GM18907 (cell line): ENCODE results near the gene LRP8.

Source experiments
- ATAC-seq: cut with Tn5 transposase; IDR thresholded peaks from one replicate; pipeline ENCODE4 v1.9.1; 2021; ENCODE audit warnings: mild to moderate bottlenecking, moderate library complexity; ENCODE audit not compliant: unreplicated experiment

LRP8 gene

DNA sequence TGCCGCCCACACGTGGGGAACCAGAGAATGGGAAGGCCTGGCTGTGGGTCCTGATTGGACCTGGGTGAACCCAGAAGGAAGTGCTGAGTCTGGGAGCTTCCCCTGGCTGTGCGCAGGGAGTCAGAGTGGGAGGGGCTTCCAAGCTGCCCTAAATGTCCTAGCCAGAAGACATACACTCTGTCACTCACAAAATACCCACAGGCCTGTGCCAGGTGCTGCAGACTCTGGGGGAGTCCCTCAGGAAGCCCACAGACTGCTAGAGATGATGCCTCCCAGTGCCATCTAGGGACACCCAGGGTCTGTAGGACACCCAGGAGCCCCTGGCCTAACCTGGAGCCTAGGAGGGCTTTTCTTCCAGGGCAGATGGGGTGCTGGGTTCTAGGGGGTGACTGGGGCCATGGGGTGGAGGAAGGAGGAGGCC, 33.7 kb upstream of the LRP8 start:
- ATAC-seq: no peak

DNA sequence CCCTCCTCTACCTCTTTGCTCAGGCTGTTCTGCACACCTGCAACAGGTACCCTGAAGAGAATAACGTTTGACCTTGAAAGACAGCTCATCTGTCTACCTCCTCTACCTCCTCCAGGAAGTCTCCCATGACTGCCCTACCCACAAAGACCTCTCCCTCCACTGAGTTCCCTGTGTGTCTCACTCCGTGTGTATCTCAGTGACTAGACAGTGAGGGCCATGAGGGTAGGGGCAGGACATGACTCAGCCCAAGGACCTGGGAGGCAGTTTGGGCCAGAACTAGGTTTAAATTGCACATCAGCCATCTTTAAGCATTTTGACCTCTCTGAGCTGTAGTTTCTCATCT, 32.0 kb upstream of the LRP8 start:
- ATAC-seq: no peak

DNA sequence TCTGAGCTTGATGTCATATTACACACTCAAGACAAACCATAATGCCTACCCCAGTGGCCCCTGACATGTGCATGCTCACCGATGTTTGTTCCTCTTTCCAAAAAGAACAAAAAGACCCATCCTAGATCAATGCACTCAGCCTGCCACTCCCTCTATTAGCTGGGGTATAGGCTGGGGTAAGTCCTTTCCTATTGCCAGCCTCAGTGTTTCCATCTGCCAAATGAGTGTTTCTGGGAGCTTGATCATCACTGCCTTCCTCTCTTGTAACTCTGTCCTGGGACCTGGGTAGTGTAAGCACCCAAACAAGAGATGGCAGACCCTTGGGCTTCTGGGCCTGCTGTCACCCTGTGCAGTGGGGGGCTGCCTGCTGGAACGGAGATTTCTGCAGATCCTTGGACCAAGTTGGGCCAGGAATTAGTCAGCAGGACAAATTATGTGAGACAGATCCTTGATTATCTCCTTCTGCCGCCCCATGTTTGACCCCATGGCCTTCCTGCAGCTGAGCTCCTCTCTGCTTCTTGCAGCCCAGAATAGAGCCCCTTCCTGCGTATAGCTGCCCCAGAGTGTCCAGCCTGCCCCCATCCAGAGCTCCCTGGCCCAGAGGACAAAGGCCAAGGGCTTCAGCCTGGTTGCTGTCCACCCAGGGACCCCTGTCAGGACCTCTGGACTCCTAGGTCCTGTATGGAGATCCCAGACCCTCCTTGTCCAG, 31.5 kb upstream of the LRP8 start:
- ATAC-seq: no peak

DNA sequence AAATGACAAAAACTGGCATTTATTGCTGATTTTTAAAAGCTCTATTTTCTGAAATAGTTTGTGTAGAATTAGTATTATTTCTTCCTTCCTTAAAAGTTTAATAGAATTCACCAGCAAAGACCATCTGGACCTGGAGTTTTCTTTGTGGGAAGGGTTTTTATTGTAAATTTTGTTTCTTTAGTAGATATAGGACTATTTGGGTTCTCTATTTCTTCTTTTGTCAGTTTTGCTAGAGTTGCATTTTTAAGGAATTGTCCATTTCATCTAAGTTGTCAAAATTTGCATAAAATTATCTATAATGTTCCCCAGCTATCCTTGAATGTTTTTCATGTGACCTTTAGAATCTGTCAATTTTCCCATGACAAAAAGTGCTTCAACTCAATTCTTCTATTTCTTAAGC, 28.8 kb upstream of the LRP8 start:
- no peak for ATAC-seq

DNA sequence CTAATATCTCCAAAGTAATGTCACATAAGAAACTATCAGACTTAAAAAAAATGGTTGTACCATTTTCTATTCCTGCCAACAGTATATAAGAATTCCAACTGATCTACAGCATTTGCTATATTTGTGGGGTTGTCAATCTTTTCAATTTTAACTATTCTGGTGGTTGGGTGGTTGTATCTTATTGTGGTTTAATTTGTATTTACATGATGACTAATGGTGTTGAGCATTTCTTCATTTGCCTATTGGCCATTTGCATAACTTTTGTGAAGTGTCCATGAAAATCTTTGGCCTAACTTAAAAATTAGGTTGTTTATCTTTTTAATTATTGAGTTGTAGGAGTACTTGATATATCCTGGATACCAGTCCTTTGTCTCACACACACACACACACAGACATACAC, 26.2 kb upstream of the LRP8 start:
- ATAC-seq: no peak

DNA sequence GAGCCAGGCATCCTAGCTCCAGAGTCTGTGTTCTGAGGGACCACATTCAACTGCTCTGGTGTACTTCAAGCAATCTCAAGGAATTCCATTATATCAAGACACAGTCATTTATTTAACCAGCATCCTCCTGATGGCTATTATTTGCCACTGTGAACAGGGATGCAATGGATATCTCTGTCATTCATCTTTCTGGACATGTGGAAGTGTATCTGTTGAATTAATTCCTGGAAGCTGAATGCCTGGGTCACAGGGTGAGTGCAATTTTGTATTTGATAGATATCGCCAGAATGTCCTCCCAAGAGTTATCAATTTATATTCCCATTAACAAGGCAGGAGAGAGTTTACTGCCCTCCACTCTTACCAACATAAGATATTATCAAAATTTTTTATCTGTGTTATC, 24.7 kb upstream of the LRP8 start:
- no peak for ATAC-seq

DNA sequence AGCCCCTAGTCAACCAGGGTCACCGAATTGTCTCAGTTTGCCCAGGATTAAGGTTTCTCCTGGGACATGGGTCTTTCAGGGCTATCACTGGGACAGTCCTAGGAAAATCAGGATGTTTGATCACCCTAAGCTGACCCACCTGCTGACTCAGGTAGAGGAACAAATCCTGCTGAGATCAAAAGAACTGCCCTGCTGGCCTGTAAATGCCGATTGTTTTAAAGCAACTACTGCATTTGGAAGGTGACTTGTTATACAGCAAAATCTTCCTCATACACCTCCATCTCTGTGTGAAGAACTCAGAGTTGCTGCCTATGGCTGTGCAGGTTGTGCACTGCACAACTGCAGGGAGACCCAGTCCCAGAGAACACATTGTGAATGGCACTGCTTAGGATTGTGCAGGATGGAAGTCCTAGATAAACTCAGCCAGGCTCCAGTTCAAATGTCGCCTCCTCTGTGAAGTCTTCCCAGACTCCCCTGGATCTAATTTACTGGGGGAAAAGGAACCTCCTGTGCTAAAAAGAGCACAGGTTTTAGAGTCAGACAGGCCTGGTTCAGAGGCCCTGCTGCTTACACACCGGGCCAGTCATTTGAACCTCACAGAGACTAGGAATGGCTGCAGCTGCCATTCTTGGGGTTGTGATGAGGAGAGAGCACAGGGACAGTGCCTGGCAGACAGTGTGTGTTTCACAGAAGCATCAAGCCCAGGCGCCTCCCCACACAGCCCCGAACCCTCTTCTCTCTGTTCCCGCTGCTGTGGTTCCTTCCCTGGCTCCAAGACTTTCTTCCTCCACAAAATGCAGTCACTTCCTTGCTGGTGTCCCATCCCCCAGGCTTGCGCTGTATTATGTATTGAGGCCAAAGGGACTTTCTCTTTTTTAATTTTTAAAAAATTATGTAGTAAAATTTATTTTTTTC, 23.2 kb upstream of the LRP8 start:
- no peak for ATAC-seq

DNA sequence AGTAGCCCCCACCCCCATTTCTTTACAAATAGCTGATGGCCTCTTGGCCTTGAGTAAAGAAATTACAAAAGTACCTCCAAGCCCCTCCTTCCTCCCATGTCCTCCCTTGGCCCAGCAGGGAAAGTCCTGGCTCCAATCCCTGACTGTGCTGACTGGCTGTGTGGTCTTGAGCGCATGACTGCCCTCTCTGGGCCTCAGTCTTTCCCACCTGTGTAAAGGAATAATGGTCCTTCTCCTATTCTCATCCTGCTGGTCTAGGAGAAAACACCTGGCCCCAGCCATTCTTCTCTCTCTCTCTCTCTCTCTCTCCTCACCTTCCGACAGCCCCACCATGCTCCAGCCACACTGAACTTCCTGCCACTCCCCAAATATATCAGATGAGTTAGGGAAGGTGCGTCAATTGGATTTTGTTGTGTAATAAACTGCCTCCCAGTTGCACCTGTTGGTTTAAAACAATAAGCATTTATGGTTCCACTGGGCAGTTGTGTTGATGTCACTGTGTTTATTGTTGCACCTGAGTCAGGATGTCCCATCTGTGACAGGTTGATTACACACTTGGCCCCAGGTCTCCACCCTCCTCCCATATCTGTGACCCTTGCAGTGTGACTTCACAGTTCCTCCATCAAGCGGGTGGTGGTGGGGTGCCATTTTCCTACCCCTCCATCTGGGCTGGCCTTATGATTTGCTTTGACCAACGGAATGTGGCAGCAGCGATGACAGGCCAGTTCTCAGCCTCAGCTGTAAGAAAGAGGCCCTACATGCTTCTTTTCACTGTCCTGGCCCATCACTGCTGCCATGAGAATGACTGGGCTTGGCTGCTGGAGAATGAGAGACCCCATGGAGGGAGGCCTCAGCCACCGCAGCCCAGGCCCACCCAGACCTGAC, 22.3 kb upstream of the LRP8 start:
- no peak for ATAC-seq

DNA sequence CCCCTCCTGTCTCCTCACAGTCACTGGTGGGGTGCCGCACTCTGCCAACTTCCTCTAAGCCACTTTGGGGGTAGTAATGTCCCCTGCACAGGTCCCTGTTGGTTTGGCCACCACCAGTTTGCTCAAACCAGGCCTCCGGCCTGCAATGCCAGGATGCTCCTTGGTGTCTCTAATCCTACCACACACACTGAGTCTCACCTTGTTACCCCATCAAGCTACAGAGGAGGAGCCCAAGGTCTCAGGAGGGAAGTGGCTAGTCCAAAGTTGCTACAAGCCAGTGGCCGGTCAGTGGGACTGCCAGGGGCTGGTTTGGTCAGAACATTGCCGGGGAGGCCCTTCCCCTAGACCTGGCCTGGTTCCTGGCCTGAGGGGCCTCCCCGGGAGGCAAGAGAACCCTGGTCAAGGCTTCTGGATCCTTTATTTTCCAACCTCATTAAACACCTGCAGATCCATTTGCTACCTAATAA, 21.5 kb upstream of the LRP8 start:
- ATAC-seq: no peak

DNA sequence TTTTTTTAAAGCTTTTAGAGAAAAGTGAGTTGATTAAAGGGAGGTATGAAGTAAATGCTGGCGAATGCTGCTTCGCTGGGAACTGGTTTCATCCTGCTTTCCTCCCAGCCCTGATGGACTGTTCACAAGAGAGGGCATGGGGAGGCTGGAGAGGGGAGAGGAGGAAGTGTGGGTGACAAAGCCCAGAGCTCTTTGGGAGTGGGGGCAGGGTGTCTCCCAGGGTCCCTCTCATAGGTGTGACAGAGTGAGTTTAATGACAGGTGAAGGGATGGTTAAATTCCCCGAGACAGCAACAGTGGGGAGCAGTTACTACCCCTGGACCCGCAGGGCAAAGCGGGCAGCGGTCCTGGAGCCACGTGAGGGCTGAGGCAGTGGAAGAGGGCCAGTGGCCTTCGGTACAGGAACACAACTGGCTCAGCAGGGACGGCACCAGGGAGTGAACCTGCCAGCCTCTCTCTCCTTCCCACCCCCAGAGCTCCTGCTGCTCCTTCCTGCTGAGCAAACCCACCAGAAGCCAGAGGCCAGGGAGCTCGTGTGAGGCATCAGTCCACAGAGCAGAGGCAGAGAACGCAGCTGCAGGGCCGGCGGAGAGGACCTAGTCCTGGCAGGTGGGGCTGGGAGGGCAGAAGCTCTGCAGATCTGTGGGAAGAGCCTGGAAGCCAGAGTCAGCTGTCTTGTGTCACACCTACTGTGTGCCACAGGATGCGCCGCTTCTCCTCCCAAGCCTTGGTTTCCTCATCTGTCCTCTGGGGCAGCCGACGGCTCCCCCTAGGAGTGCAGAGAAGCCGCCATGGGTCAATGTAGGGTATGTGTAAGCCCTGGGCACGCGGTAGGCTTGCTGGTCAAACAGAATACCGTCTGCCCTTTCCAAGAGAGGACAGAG, 20.9 kb upstream of the LRP8 start:
- no peak for ATAC-seq

DNA sequence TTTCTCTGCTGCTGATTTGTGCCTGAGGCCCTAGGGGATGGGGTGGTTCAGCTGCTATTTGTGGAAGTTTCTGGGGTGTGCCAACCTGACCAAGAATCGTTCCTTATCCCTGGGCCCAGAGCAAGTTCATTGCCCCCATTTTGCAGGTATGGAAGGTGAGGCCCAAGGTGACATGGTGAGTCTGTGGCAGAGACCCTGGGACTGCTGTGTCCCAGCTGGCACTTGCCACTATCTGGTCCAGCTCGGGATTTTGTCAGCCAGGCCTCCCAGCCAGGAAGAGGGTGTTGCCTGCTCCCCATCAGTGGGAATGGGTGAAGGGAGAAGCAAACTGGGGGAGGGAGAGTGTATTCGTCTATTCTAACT, 18.9 kb upstream of the LRP8 start:
- no peak for ATAC-seq

DNA sequence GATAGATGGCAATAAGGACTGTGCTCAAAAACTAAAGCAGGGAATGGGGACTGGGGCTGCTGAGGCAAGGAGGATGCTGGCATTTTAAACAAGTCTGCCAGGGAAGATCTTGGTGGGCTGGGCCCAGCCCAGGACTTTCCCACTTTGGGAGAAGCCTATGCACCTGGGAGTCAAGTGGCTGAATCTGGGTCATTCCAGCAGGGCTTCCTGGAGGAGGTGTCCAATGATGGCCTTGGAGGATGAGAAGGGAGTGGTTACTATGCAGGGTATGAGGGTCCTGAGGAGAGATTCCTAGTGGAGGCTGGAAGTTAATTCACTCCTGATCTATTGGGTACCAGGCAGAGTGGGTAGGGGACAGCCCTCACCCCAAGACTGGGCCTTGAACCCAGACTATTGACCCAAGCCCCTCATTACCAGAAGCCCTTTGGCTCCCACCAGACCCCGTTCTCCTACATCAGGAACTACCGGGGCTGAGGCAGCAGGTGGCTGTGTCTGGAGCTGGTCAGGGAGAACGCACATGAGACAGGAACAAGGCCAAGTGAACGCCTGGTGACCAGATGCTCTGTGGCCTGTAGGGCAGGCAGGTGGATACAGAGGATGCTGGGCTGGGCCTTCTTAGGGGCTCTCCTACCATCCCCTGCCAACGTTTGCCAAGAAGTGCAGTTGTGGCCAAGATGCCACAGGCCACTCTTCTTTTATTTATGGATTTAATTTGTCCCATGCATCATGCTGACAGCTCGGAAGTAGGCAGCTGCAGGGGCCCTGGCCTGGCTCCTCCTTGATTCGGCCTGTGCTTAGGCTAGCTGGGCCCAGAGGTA, 18.3 kb upstream of the LRP8 start:
- no peak for ATAC-seq

DNA sequence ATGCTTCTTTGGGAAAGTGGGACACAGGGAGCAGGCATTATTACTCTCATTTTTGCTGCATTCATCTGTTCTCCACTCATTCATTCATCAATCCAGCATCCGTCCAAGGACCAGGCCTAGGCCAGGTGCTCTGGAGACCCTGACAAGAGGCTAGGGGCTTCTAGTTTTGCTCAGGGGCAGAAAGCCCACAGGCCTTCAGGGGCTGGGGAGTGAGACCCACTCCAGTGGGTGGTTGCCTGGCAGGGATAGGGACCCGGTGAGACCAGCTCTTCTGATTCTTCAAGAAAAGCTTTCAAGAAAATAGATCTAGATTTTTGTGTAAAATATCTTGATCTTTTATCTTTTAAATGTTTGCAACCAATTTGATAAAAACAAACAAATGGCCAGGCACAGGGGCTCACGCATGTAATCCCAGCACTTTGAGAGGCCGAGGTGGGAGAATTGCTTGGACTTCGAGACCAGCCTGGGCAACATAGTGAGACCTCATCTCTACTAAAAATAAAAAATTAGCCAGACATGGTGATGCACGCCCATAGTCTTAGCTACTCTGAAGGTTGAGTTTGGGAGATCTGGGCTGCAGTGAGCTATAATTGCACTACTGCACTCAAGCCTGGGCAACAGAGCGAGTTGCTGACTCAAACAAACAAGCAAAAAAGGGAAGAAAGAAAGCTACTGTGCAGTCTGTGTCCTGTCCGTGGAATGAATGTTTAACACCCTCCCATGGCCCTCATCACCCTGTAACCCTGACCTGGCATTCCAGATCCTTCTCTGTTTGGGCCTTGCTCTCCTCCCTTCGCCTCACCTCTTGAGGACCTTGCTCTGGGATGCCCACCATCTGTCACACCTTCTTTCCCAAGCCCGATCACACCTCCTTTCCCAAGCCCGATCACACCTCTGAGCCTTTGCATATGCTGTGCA, 17.3 kb upstream of the LRP8 start:
- ATAC-seq: peak; percentile 80

DNA sequence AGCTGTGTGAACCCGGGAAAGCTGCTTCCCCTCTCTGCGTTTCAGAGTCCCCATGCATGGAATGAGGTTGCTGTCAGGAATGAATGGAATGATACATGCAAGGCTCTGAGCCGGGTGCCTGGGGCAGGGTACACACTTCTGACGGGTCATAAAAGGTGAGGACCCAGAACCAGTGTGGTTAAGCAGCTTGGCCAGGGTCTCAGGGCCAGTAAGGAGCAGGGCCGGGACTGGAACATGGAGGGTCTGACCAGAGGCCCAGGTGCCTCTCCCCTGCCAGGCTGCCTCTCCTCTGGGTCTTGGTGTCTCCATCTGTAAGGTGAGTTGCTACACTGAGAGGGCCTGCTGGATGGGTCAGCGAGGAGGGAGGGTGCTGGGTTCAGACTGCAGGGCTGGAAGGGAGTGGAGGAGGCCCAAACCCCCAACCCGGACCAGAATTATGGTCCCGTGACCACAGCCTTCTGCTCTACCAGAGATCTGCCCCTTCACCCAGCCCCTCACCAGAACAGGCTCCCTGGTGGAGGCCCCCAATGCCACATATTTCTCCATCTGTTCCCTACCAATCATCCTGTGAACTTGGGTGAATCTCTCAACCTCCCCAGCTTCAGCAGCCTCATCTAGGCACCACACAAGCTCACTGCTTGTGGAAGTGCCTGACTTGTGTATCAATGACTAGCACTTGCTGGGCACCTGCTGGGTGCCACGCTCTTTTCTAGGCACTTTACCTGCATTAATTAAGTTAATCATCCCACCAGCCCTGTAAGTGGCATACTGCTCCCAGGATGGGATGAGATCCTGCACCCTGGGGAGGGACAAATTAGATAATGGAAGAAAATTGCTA, 16.2 kb upstream of the LRP8 start:
- no peak for ATAC-seq

DNA sequence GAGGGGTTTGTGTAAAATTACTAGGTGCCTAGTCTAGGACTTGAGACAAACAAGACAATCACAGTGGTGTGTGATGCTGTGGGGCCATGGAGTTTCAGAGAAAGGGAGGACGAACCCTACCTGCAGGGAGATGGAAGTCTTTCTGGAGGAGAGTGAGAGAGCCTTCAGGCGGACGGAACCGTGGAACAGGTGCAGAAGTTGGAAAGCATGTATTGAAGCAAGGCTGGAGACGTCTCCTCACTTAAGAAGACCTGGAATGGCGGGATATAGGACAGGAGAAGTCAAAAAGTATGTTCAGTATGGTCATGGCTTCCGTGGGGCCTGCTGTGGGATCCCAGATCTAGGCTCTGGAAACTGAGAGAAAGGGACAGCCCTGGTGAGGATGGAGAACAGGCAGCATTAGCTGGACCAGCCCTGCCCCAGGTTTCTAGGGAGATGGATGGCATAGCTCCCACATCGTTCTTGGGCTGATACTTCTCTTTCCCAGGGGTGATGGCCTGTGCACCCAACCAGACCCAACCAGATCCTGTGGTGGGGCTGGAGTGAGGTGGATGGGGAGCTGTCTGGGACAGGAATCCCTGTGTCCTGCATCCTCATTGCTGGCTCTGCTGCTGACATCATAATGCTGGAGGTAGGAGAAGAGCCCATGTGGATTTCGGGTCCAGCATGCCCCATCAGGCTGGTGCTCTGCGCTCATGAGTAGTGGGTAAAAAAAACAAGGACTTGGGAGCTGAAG, 15.0 kb upstream of the LRP8 start:
- ATAC-seq: no peak

DNA sequence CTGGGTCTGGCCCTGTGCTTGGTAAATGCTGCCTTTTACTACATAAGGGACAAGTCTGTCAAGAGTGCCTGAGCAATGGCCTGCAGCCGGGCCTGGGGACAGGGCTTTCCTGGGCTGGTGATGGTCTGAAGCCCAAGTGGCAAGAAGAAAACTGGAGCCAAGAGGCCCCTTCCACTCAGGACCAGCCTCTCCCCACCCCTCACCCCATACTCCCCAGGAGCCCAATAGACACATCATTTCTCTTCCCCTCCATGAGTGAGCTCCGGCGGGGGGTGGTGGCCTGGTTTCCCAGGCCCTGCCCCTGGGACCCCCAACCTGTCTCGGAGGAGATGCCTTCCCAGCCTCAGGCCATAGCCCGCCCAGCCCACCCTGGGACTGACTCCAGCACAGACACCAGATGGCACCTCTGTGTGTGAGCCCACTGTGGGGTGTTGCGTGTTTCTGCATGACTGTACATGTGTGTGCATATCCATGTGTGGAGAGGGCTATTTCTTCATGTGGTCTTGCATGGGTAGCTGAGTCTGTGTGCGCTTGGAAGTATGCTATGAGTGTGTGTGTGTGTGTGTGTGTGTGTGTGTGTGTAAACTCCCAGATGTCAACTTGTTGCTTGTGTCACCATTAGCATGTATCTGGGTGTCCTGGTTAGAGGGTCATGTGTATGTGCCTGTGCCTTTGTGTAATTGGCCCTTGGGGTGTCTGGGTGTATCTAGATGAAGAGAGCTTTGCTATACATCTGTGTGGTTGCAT, 14.3 kb upstream of the LRP8 start:
- ATAC-seq: no peak
